Choroid plexus epithelial cell (primary cell): ENCODE results near the gene WEE1.
"Not testable (repeated sequence)": the region's sequence is repeated elsewhere in the genome, so short reads cannot be mapped to it uniquely, and the experiment has no call there.

Experiments
- DNase-seq: peaks from one replicate; pipeline ENCODE4 v3.0.0-alpha.2; 2010; ENCODE audit warnings: low read depth
- H3K4me3 ChIP-seq: 2 replicates; pipeline ENCODE4 v1.5.1; 2011; ENCODE audit warnings: low read depth, mild to moderate bottlenecking, control low read depth, low read length, moderate library complexity
- TF ChIP-seq, protein P1 (sequence below): conservative IDR thresholded peaks from 2 replicates; pipeline ENCODE4 v1.5.1; 2011; ENCODE audit warnings: low read depth, mild to moderate bottlenecking, control low read depth, inconsistent platforms, low read length, moderate library complexity

WEE1 gene

DNA sequence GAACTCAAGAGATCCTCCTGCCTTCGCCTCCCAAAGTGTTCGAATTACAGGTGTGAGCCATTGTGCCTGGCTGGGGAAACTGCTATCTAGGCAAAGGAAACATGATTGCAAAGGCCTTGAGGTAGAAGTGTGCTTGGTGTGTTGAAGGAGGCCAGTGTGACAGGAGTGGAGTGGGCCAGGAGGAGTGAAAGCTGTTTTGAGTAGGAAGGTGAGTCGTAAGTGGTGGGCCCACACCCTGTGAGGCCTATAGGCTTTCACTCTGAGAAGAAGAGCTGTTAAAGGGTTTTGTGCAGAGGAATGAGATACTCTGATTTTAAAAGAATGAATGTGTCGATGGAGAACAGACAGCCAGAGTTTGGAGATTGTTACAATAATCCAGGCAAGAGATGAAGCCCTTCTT is 43.4 kb downstream of the WEE1 start:
- DNase-seq = no peak
- no peak overlapping the region for H3K4me3 ChIP-seq
- TF ChIP-seq, protein P1, sequence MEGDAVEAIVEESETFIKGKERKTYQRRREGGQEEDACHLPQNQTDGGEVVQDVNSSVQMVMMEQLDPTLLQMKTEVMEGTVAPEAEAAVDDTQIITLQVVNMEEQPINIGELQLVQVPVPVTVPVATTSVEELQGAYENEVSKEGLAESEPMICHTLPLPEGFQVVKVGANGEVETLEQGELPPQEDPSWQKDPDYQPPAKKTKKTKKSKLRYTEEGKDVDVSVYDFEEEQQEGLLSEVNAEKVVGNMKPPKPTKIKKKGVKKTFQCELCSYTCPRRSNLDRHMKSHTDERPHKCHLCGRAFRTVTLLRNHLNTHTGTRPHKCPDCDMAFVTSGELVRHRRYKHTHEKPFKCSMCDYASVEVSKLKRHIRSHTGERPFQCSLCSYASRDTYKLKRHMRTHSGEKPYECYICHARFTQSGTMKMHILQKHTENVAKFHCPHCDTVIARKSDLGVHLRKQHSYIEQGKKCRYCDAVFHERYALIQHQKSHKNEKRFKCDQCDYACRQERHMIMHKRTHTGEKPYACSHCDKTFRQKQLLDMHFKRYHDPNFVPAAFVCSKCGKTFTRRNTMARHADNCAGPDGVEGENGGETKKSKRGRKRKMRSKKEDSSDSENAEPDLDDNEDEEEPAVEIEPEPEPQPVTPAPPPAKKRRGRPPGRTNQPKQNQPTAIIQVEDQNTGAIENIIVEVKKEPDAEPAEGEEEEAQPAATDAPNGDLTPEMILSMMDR = no peak

- TF ChIP-seq, protein P1 = no peak
- DNase-seq = no peak
- H3K4me3 ChIP-seq = no peak overlapping the region
Observed at GRCh38 chr11:9617940-9618339, 44.5 kb downstream of the WEE1 start.

DNA sequence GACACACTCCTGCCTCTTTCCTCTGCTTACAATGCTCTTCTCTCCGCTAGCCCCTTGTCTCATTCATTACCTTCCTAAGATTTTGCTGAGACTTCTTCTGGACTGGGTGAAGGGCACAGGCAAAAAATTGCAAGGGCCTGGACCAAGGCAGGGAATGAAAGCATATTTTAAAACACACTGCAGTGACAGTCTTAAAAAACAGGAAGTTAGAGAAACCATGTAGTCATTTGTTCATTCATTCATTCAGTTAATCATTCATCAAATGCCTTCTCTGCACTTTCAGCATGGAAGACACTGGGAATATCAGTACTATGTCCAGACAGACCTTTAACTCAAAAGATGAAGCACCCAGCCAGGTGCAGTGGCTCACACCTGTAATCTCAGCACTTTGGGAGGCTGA is 45.5 kb downstream of the WEE1 start:
- no peak for DNase-seq

GRCh38 chr11:9619971-9620370 is 46.5 kb downstream of the WEE1 start:
- TF ChIP-seq, protein P1 = no peak
- no peak overlapping the region for H3K4me3 ChIP-seq
- DNase-seq = no peak

More for the DNA sequence above, 45.5 kb downstream of the WEE1 start:
- TF ChIP-seq, protein P1 = no peak
- H3K4me3 ChIP-seq = no peak overlapping the region

DNA sequence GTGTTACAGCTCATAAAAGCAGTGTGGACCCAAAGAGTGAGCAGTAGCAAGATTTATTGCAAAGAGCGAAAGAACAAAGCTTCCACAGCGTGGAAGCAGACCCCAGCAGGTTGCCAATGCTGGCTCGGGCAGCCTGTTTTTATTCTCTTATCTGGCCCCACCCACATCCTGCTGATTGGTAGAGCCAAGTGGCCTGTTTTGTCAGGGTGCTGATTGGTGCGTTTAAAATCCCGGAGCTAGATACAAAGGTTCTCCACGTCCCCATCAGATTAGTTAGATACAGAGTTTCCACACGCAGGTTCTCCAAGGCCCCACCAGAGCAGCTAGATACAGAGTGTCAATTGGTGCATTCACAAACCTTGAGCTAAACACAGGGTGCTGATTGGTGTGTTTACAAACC is 48.9 kb downstream of the WEE1 start:
- not testable (repeated sequence) for DNase-seq, H3K4me3 ChIP-seq

DNA sequence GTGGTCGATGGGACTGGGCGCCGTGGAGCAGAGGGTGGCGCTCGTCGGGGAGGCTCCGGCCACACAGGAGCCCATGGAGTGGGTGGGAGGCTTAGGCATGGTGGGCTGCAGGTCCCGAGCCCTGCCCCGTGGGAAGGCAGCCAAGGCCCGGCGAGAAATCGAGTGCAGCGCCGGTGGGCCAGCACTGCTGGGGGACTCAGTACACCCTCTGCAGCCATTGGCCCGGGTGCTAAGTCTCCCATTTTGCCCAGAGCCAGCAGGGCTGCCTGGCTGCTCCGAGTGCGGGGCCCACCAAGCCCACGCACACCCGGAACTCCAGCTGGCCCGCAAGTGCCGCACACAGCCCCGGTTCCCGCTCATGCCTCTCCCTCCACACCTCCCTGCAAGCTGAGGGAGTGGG is 49.6 kb downstream of the WEE1 start:
- not testable (repeated sequence) for DNase-seq, H3K4me3 ChIP-seq

GRCh38 chr11:9624448-9624847 is 51.0 kb downstream of the WEE1 start:
- DNase-seq = no peak
- TF ChIP-seq, protein P1 = no peak
- H3K4me3 ChIP-seq = no peak overlapping the region

- no peak for DNase-seq
- no peak overlapping the region for H3K4me3 ChIP-seq
- TF ChIP-seq, protein P1 = no peak
Observed at GRCh38 chr11:9625162-9625561, 51.7 kb downstream of the WEE1 start.
